Sigmoid colon (tissue), 7 donors: Measurements from ENCODE around the gene CD274. TPM values are rescaled to one million over a fixed set of nuclear protein-coding genes. Genes with fewer than 3 reads are reported as not detected.

ENCODE experiments used
- DNase-seq: peaks from one replicate; pipeline ENCODE4 v3.0.0-alpha.2; 2019
- H3K27ac ChIP-seq, 4 donors: fragments of 200-600 bp; sonication (generic); one replicate each; pipeline ENCODE4 v1.5.1; 2016 to 2019; ENCODE audit warnings: mild to moderate bottlenecking in 1 of 4
- H3K27me3 ChIP-seq, 3 donors: fragments of 200-600 bp; sonication (generic); one replicate each; pipeline ENCODE4 v1.5.1; 2019; ENCODE audit warnings: mild to moderate bottlenecking in 1 of 3
- H3K36me3 ChIP-seq, 4 donors: fragments of 200-600 bp; sonication (generic); one replicate each; pipeline ENCODE4 v1.5.1; 2016 to 2019
- H3K4me1 ChIP-seq, 4 donors: fragments of 200-600 bp; sonication (generic); one replicate each; pipeline ENCODE4 v1.5.1; 2017 to 2019
- H3K4me3 ChIP-seq, 4 donors: fragments of 200-600 bp; sonication (generic); one replicate each; pipeline ENCODE4 v1.5.1; 2017 to 2019; ENCODE audit warnings: mild to moderate bottlenecking in 2 of 4, moderate library complexity in 1 of 4
- H3K9me3 ChIP-seq, 4 donors: fragments of 200-600 bp in 3 of 4; sonication (generic) in 3 of 4; one replicate each; pipeline versions ENCODE4 v1.5.1 to v1.6.1; 2013 to 2019
- EP300 ChIP-seq, 4 donors: sonication (generic); formaldehyde crosslinking; IDR thresholded peaks; one replicate each; pipeline ENCODE4 v1.6.1; 2017; ENCODE audit warnings: antibody characterized with exemption in 4 of 4
- POLR2A ChIP-seq, 2 donors: fragments of 450-650 bp; IDR thresholded peaks; one replicate each; pipeline ENCODE4 v1.6.1; 2016; ENCODE audit warnings: antibody characterized with exemption in 2 of 2, mild to moderate bottlenecking in 2 of 2, moderate library complexity in 2 of 2
- POLR2AphosphoS5 ChIP-seq, 4 donors: sonication (generic); formaldehyde crosslinking; IDR thresholded peaks; one replicate each; pipeline ENCODE4 v1.6.1; 2017; ENCODE audit warnings: antibody characterized with exemption in 4 of 4
- WGBS, 2 donors: extraction: QIAGEN DNeasy Blood & Tissue Kit; methylation state at CpG; one replicate each; pipeline ENCODE4 v1.1.7; 2013; 5-methylcytosine and 5-hydroxymethylcytosine counted together
- intact Hi-C: fragments of 100-400 bp; cut with DNase I; formaldehyde crosslinking; loops from one replicate; pipeline ENCODE4 v1.15.1; 2023
- polyA plus RNA-seq, 3 donors: library from polyadenylated mRNA; stranded (reverse); fragments of 200-250 nt; gene quantifications; one replicate each; pipeline ENCODE4 v1.2.3, GENCODE V29; 2013
- total RNA-seq, 4 donors: library from RNA; depleted of rRNA; stranded (reverse); fragments of >200 nt; gene quantifications; one replicate each; pipeline ENCODE4 v1.1.0, GENCODE V29; 2016
- TF ChIP-seq, protein P1 (sequence below), 4 experiments: fragments of 450-650 bp in 3 of 4; fragments of 200-600 bp in 1 of 4; IDR thresholded peaks; one replicate each; pipeline ENCODE4 v1.5.1; 2016 to 2019; ENCODE audit warnings: antibody characterized with exemption in 4 of 4, mild to moderate bottlenecking in 3 of 4, moderate library complexity in 2 of 4
- donor health status: healthy with polysubstance abuse.
- donor health status: Bipolar disorder and iron deficiency.
- donor health status: healthy.

Gene CD274
- total and polyA plus RNA-seq, 7 donors, result 0.68 to 8.9 (median 1.4) TPM

DNA sequence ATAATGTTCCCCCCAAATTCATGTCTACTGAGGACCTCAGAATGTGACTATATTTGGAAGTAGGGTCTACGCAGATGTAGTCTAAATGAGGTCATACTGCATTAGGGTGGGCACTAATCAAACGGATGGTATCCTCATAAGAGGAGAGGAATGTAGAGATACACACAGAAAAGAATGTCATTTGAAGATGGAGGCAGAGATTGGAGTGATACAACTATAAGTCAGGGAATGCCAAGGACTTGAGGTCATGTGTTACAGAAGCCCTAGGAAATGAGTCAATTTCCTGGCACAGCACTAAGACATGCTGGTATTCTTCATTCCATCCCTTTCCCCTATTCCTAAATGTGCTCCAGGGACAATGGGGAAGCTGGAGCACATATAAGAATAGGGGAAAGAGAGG lies 59.2 kb downstream of the CD274 start:
- H3K4me3 ChIP-seq, result peak overlapping the region in 1 of 4 donors; percentile 20
- no peak for DNase-seq
- no peaks in the 10 kb centered on the region for H3K27me3 ChIP-seq
- 81 to 82% methylated on average over 2 of the region's 2 CpGs for WGBS, 2 donors
- H3K36me3 ChIP-seq, result no peaks in the 10 kb centered on the region
- TF ChIP-seq EP300 (IDR thresholded peaks at IDR 0.05) (no peak), POLR2A (IDR thresholded peaks at IDR 0.05) (no peak), POLR2AphosphoS5 (IDR thresholded peaks at IDR 0.05) (no peak)
- TF ChIP-seq, protein P1, sequence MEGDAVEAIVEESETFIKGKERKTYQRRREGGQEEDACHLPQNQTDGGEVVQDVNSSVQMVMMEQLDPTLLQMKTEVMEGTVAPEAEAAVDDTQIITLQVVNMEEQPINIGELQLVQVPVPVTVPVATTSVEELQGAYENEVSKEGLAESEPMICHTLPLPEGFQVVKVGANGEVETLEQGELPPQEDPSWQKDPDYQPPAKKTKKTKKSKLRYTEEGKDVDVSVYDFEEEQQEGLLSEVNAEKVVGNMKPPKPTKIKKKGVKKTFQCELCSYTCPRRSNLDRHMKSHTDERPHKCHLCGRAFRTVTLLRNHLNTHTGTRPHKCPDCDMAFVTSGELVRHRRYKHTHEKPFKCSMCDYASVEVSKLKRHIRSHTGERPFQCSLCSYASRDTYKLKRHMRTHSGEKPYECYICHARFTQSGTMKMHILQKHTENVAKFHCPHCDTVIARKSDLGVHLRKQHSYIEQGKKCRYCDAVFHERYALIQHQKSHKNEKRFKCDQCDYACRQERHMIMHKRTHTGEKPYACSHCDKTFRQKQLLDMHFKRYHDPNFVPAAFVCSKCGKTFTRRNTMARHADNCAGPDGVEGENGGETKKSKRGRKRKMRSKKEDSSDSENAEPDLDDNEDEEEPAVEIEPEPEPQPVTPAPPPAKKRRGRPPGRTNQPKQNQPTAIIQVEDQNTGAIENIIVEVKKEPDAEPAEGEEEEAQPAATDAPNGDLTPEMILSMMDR (IDR thresholded peaks at IDR 0.05), result no peak
- H3K9me3 ChIP-seq, result no peaks in the 10 kb centered on the region
- intact Hi-C loops, result no loop called here
- H3K27ac ChIP-seq, result peak overlapping the region; percentile 42 to 63 (median 50)
- H3K4me1 ChIP-seq, result peaks cover 0 to 9% (median 6%) of the 10 kb centered on the region in 4 donors

DNA sequence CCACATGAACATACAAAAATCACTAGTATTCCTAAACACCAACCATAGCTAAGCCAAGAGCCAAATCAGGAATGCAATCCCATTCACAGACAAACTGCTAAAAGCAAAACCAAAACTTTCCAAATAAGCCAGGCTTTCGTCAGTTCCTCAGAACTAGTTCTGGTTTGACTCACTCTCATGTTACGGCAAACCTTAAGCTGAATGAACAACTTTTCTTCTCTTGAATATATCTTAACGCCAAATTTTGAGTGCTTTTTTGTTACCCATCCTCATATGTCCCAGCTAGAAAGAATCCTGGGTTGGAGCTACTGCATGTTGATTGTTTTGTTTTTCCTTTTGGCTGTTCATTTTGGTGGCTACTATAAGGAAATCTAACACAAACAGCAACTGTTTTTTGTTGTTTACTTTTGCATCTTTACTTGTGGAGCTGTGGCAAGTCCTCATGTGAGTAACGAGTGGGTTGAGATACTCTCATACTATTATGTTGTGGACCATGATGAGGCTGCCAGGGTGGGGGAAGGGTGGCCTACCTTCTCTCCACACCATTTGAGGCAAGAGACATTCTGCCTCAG lies 60.1 kb downstream of the CD274 start, which contains the start of gene PDCD1LG2:
Gene PDCD1LG2, plus strand, starts transcription at position 172 of the 572 bp plus-strand sequence. CDS start 12,016 bp downstream, outside the sequence.
- H3K36me3 ChIP-seq, result no peaks in the 10 kb centered on the region
- H3K4me1 ChIP-seq, result peaks cover 0 to 9% (median 6%) of the 10 kb centered on the region in 4 donors
- intact Hi-C loops, result no loop called here
- H3K27ac ChIP-seq, result peak within 1 kb of the TSS; percentile 42 to 63 (median 50)
- no peak for DNase-seq
- no peaks in the 10 kb centered on the region for H3K27me3 ChIP-seq
- peak within 1 kb of the TSS in 3 of 4 donors; percentile 11 to 22 (median 20) for H3K4me3 ChIP-seq
- H3K9me3 ChIP-seq, result no peaks in the 10 kb centered on the region
- TF ChIP-seq, protein P1 (IDR thresholded peaks at IDR 0.05), result no peak
- TF ChIP-seq POLR2AphosphoS5 (IDR thresholded peaks at IDR 0.05), result no peak
- no peak for TF ChIP-seq EP300 (IDR thresholded peaks at IDR 0.05)
- TF ChIP-seq POLR2A (IDR thresholded peaks at IDR 0.05), result no peak
- 46 to 48% methylated on average over 4 of the region's 4 CpGs for WGBS, 2 donors

DNA sequence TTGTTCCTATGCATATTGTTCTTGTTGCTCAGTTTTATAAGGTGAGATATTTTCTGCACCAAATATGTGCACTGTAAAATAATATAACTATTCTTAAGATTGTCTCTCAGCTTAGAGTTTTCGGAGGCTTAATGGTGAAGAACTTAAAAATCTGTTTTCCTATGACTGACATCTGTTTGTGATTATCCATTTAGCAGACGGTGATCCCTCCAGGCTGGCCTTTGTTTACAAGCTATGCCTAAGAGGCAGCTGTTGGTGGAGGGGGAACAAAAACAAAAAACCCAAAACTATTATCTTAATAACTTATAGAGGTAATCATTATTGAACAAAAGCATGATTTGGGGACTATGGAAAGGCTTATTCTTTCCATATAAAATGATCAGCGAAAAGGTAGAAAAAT lies 60.6 kb downstream of the CD274 start:
- peaks cover 0 to 9% (median 6%) of the 10 kb centered on the region in 4 donors for H3K4me1 ChIP-seq
- intact Hi-C loops, result no loop called here
- no peak for DNase-seq
- no peak for TF ChIP-seq POLR2AphosphoS5 (IDR thresholded peaks at IDR 0.05)
- H3K9me3 ChIP-seq, result no peaks in the 10 kb centered on the region
- no peaks in the 10 kb centered on the region for H3K36me3 ChIP-seq
- peak overlapping the region in 2 of 4 donors; percentile 11 to 22 for H3K4me3 ChIP-seq
- peak overlapping the region in 2 of 4 donors; percentile 45 to 55 for H3K27ac ChIP-seq
- no peaks in the 10 kb centered on the region for H3K27me3 ChIP-seq
- 75% methylated on average over 3 of the region's 3 CpGs for WGBS, 2 donors

DNA sequence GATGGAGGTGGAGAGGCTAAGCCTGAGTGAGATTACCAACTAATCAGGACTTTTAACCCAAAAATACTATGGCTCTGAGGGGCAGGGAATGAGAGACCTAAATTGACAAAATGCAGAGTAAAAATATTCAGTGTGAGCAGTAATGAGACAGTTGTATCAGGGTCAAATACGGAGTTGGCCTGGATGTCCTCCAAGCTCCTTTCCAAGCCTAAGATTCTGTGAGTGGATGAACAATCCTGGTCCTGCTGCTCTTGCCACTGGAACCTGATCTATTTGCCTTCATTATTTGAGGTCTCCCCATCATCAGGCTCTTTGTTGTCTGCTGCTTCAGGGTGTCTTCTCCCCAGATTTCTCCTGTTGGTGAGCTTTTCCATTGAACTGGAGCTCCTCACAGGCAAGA lies 61.1 kb downstream of the CD274 start:
- intact Hi-C loops, result no loop called here
- TF ChIP-seq POLR2A (IDR thresholded peaks at IDR 0.05), result no peak
- peaks cover 0 to 9% (median 6%) of the 10 kb centered on the region in 4 donors for H3K4me1 ChIP-seq
- H3K9me3 ChIP-seq, result no peaks in the 10 kb centered on the region
- DNase-seq, result no peak
- 82 to 89% methylated on average over 1 of the region's 1 CpG for WGBS, 2 donors
- peak overlapping the region in 1 of 4 donors; percentile 11 for H3K4me3 ChIP-seq
- H3K27me3 ChIP-seq, result no peaks in the 10 kb centered on the region
- H3K27ac ChIP-seq, result no peak overlapping the region
- H3K36me3 ChIP-seq, result no peaks in the 10 kb centered on the region

DNA sequence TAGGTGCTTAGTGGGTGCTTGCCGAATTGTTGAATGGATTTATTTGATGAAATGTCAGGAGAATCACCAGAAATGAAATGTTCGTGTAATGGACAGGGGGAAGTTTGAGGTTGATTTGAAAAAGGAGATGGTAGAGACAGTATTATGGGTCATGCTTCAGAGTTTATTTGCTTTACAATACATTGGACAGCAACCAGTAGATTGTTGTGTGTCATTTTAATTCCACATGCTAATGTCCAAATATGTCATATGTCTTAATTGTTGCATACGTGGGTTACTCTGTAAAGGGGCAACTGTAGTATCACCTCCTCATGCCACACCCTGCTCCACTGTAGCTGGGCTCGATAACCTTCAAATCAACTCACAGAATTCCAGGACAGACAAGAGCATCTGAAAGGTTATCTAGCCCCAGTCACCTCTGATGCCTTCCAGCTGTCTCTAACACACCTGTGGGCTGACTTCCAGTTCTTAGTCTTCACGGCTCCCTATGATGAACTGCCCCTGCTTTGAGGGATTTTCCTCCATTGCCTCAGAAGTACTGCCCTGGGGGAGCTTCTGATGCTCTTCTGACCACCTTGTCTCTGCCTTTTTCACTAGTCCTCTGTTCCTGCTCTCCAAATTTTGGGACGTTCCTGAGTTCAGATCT lies 61.7 kb downstream of the CD274 start:
- no peak overlapping the region for H3K4me3 ChIP-seq
- no peak for DNase-seq
- H3K36me3 ChIP-seq, result no peaks in the 10 kb centered on the region
- WGBS, 2 donors, result 69 to 84% methylated on average over 6 of the region's 6 CpGs
- intact Hi-C loops, result no loop called here
- H3K9me3 ChIP-seq, result no peaks in the 10 kb centered on the region
- no peaks in the 10 kb centered on the region for H3K27me3 ChIP-seq
- TF ChIP-seq EP300 (IDR thresholded peaks at IDR 0.05) (no peak), POLR2A (IDR thresholded peaks at IDR 0.05) (no peak), POLR2AphosphoS5 (IDR thresholded peaks at IDR 0.05) (no peak)
- TF ChIP-seq, protein P1 (IDR thresholded peaks at IDR 0.05), result no peak
- H3K4me1 ChIP-seq, result peaks cover 0 to 9% (median 6%) of the 10 kb centered on the region in 4 donors
- H3K27ac ChIP-seq, result no peak overlapping the region
